Osteocyte (in vitro differentiated cells): ENCODE data around the gene PSMG2. TPM values are rescaled to one million over a fixed set of nuclear protein-coding genes. Genes with fewer than 3 reads are reported as not detected.
A peak's percentile ranks its signal among the peaks of the same experiment; 100 is the strongest.

Experiments
- DNase-seq: peaks from one replicate; pipeline ENCODE4 v3.0.0; 2021; ENCODE audit warnings: mixed read lengths; ENCODE audit not compliant: unreplicated experiment; ENCODE audit errors: extremely low spot score
- H3K27ac Mint-ChIP-seq: one replicate; pipeline ENCODE4 v1.8.0; 2021; ENCODE audit warnings: mild to moderate bottlenecking, mixed read lengths; ENCODE audit not compliant: unreplicated experiment
- H3K27me3 Mint-ChIP-seq: one replicate; pipeline ENCODE4 v1.8.0; 2021; ENCODE audit warnings: mixed read lengths; ENCODE audit not compliant: unreplicated experiment
- H3K36me3 Mint-ChIP-seq: one replicate; pipeline ENCODE4 v1.8.0; 2021; ENCODE audit warnings: mixed read lengths; ENCODE audit not compliant: unreplicated experiment
- H3K4me1 Mint-ChIP-seq: one replicate; pipeline ENCODE4 v1.8.0; 2021; ENCODE audit warnings: mixed read lengths; ENCODE audit not compliant: unreplicated experiment
- H3K4me3 Mint-ChIP-seq: one replicate; pipeline ENCODE4 v1.8.0; 2021; ENCODE audit warnings: mild to moderate bottlenecking, moderate library complexity, mixed read lengths; ENCODE audit not compliant: unreplicated experiment
- H3K9me3 Mint-ChIP-seq: one replicate; pipeline ENCODE4 v1.8.0; 2021; ENCODE audit warnings: mixed read lengths; ENCODE audit not compliant: unreplicated experiment
- CTCF ChIP-seq: fragments of 200-600 bp; sonication (generic); IDR thresholded peaks from 2 replicates; pipeline ENCODE4 v1.5.0; 2021; ENCODE audit warnings: antibody characterized with exemption, mild to moderate bottlenecking, moderate library complexity
- total RNA-seq: library from RNA; stranded (reverse); gene quantifications from 2 replicates; pipeline ENCODE4 v1.2.1, GENCODE V29; 2021

PSMG2 gene
- total RNA-seq, 1 donor from 2014 or later, result 63.4 TPM

- Mint-ChIP-seq H3K4me3 (no peak overlapping the region), H3K27ac (no peak overlapping the region), H3K9me3 (no peaks in the 10 kb centered on the region), H3K36me3 (peaks cover 39% of the 10 kb centered on the region), H3K4me1 (no peaks in the 10 kb centered on the region), H3K27me3 (no peaks in the 10 kb centered on the region)
- DNase-seq, result no peak
- no peak for TF ChIP-seq CTCF
Measured at GRCh38 chr18:12721495-12722275, 18.8 kb downstream of the PSMG2 start.

- peaks cover 35% of the 10 kb centered on the region for H3K36me3 Mint-ChIP-seq
- H3K27ac Mint-ChIP-seq, result no peak overlapping the region
- no peak overlapping the region for H3K4me3 Mint-ChIP-seq
- DNase-seq, result no peak
- no peaks in the 10 kb centered on the region for H3K9me3 Mint-ChIP-seq
- no peaks in the 10 kb centered on the region for H3K27me3 Mint-ChIP-seq
- H3K4me1 Mint-ChIP-seq, result no peaks in the 10 kb centered on the region
- TF ChIP-seq CTCF, result no peak
Measured at GRCh38 chr18:12722731-12723130, 19.9 kb downstream of the PSMG2 start.

GRCh38 chr18:12726331-12726730 lies 23.5 kb downstream of the PSMG2 start:
- Mint-ChIP-seq H3K27ac (no peak overlapping the region), H3K36me3 (peaks cover 20% of the 10 kb centered on the region), H3K27me3 (no peaks in the 10 kb centered on the region), H3K9me3 (peaks cover 9% of the 10 kb centered on the region), H3K4me3 (no peak overlapping the region), H3K4me1 (no peaks in the 10 kb centered on the region)
- TF ChIP-seq CTCF, result no peak
- no peak for DNase-seq

- H3K4me3 Mint-ChIP-seq, result no peak overlapping the region
- peak; percentile 92 for TF ChIP-seq CTCF
- H3K27ac Mint-ChIP-seq, result no peak overlapping the region
- peak; percentile 88 for DNase-seq
- peaks cover 15% of the 10 kb centered on the region for H3K36me3 Mint-ChIP-seq
- H3K9me3 Mint-ChIP-seq, result peaks cover 9% of the 10 kb centered on the region
- no peaks in the 10 kb centered on the region for H3K4me1 Mint-ChIP-seq
- no peaks in the 10 kb centered on the region for H3K27me3 Mint-ChIP-seq
Measured at GRCh38 chr18:12726774-12727550, 24.1 kb downstream of the PSMG2 start.

- no peak overlapping the region for H3K4me3 Mint-ChIP-seq
- peaks cover 11% of the 10 kb centered on the region for H3K4me1 Mint-ChIP-seq
- no peak for DNase-seq
- H3K36me3 Mint-ChIP-seq, result no peaks in the 10 kb centered on the region
- peaks cover 6% of the 10 kb centered on the region for H3K9me3 Mint-ChIP-seq
- H3K27me3 Mint-ChIP-seq, result no peaks in the 10 kb centered on the region
- no peak overlapping the region for H3K27ac Mint-ChIP-seq
- no peak for TF ChIP-seq CTCF
Measured at GRCh38 chr18:12737243-12737902, 34.5 kb downstream of the PSMG2 start.
